Vagina (tissue), 2 donors: ENCODE results near the gene MALL.

Source experiments
- POLR2A ChIP-seq, 2 donors: fragments of 450-650 bp; IDR thresholded peaks; one replicate each; pipeline ENCODE4 v1.6.1; 2017; ENCODE audit warnings: antibody characterized with exemption in 2 of 2, mild to moderate bottlenecking in 2 of 2, moderate library complexity in 2 of 2
- POLR2AphosphoS5 ChIP-seq, 2 donors: sonication (generic); formaldehyde crosslinking; IDR thresholded peaks; one replicate each; pipeline ENCODE4 v1.9.0; 2017; ENCODE audit warnings: antibody characterized with exemption in 2 of 2, mild to moderate bottlenecking in 2 of 2, low read depth in 1 of 2; ENCODE audit not compliant: insufficient read depth in 1 of 2
- TF ChIP-seq, protein P1 (sequence below), 3 experiments: fragments of 450-650 bp in 2 of 3; fragments of 200-600 bp in 1 of 3; sonication (generic) in 1 of 3; IDR thresholded peaks; one replicate each; pipeline ENCODE4 v1.5.1; 2017 to 2019; ENCODE audit warnings: antibody characterized with exemption in 3 of 3, mild to moderate bottlenecking in 2 of 3, moderate library complexity in 2 of 3

- TF ChIP-seq, protein P1, sequence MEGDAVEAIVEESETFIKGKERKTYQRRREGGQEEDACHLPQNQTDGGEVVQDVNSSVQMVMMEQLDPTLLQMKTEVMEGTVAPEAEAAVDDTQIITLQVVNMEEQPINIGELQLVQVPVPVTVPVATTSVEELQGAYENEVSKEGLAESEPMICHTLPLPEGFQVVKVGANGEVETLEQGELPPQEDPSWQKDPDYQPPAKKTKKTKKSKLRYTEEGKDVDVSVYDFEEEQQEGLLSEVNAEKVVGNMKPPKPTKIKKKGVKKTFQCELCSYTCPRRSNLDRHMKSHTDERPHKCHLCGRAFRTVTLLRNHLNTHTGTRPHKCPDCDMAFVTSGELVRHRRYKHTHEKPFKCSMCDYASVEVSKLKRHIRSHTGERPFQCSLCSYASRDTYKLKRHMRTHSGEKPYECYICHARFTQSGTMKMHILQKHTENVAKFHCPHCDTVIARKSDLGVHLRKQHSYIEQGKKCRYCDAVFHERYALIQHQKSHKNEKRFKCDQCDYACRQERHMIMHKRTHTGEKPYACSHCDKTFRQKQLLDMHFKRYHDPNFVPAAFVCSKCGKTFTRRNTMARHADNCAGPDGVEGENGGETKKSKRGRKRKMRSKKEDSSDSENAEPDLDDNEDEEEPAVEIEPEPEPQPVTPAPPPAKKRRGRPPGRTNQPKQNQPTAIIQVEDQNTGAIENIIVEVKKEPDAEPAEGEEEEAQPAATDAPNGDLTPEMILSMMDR (IDR thresholded peaks at IDR 0.05): no peak
- TF ChIP-seq POLR2AphosphoS5 (IDR thresholded peaks at IDR 0.05; ENCODE audit: insufficient read depth in 1 of 2, low read depth in 1 of 2) (no peak), POLR2A (IDR thresholded peaks at IDR 0.05) (no peak)
These were observed 34.0 kb upstream of the MALL start for GRCh38 chr2:110149330-110150220.
